ENCODE results near the gene CLEC20A. TPM values are rescaled to one million over a fixed set of nuclear protein-coding genes. Genes with fewer than 3 reads are reported as not detected.

CLEC20A gene
- total RNA-seq, 2 donors from 2014 or later = not detected

GRCh38 chr1:178541379-178541778, 44.6 kb upstream of the CLEC20A start:
- no peaks in the 10 kb centered on the region for H3K36me3 ChIP-seq
- TF ChIP-seq POLR2AphosphoS5 (IDR thresholded peaks at IDR 0.05) (no peak), POLR2A (IDR thresholded peaks at IDR 0.05) (no peak), CTCF (IDR thresholded peaks at IDR 0.05) (no peak)
- no peak overlapping the region for H3K4me3 ChIP-seq
- no peaks in the 10 kb centered on the region for H3K4me1 ChIP-seq (replicated peaks)
- no peak for DNase-seq (ENCODE audit: low spot score)
- no peak overlapping the region for H3K27ac ChIP-seq
- H3K27me3 ChIP-seq (replicated peaks; ENCODE audit: insufficient read depth) = no peaks in the 10 kb centered on the region
- intact Hi-C loops (cut with DNase I) = no loop called here
- no peaks in the 10 kb centered on the region for H3K9me3 ChIP-seq
- WGBS = 83% methylated on average over 5 of the region's 5 CpGs

GRCh38 chr1:178540646-178541045, 43.9 kb upstream of the CLEC20A start:
- 83% methylated on average over 7 of the region's 7 CpGs for WGBS
- no peak overlapping the region for H3K27ac ChIP-seq
- H3K27me3 ChIP-seq (replicated peaks; ENCODE audit: insufficient read depth) = no peaks in the 10 kb centered on the region
- H3K36me3 ChIP-seq = no peaks in the 10 kb centered on the region
- H3K9me3 ChIP-seq = no peaks in the 10 kb centered on the region
- no peak for DNase-seq (ENCODE audit: low spot score)
- no peaks in the 10 kb centered on the region for H3K4me1 ChIP-seq (replicated peaks)
- TF ChIP-seq POLR2AphosphoS5 (IDR thresholded peaks at IDR 0.05) (no peak), POLR2A (IDR thresholded peaks at IDR 0.05) (no peak), CTCF (IDR thresholded peaks at IDR 0.05) (no peak)
- intact Hi-C loops (cut with DNase I) = no loop called here
- H3K4me3 ChIP-seq = no peak overlapping the region

- Histone ChIP-seq H3K27ac (no peak overlapping the region), H3K4me3 (no peak overlapping the region), H3K27me3 (replicated peaks; ENCODE audit: insufficient read depth) (no peaks in the 10 kb centered on the region), H3K4me1 (replicated peaks) (no peaks in the 10 kb centered on the region), H3K9me3 (no peaks in the 10 kb centered on the region), H3K36me3 (no peaks in the 10 kb centered on the region)
- no peak for DNase-seq (ENCODE audit: low spot score)
- intact Hi-C loops (cut with DNase I) = no loop called here
- WGBS = 76% methylated on average over 6 of the region's 6 CpGs
- TF ChIP-seq POLR2AphosphoS5 (IDR thresholded peaks at IDR 0.05) (no peak), CTCF (IDR thresholded peaks at IDR 0.05) (no peak), POLR2A (IDR thresholded peaks at IDR 0.05) (no peak)
These were observed 43.4 kb upstream of the CLEC20A start for GRCh38 chr1:178540204-178540603.

- Histone ChIP-seq H3K4me1 (replicated peaks) (no peaks in the 10 kb centered on the region), H3K36me3 (no peaks in the 10 kb centered on the region), H3K9me3 (no peaks in the 10 kb centered on the region), H3K27me3 (replicated peaks; ENCODE audit: insufficient read depth) (no peaks in the 10 kb centered on the region), H3K27ac (no peak overlapping the region), H3K4me3 (no peak overlapping the region)
- TF ChIP-seq POLR2AphosphoS5 (IDR thresholded peaks at IDR 0.05) (no peak), CTCF (IDR thresholded peaks at IDR 0.05) (no peak), POLR2A (IDR thresholded peaks at IDR 0.05) (no peak)
- intact Hi-C loops (cut with DNase I) = no loop called here
- 90% methylated on average over 7 of the region's 7 CpGs for WGBS
- DNase-seq (ENCODE audit: low spot score) = no peak
These were observed 42.5 kb upstream of the CLEC20A start for GRCh38 chr1:178539291-178539690.

GRCh38 chr1:178538192-178538916, 41.6 kb upstream of the CLEC20A start:
- TF ChIP-seq CTCF (IDR thresholded peaks at IDR 0.05) = no peak
- no peaks in the 10 kb centered on the region for H3K4me1 ChIP-seq (replicated peaks)
- DNase-seq (ENCODE audit: low spot score) = no peak
- intact Hi-C loops (cut with DNase I) = no loop called here
- no peak overlapping the region for H3K4me3 ChIP-seq
- no peaks in the 10 kb centered on the region for H3K36me3 ChIP-seq
- no peak overlapping the region for H3K27ac ChIP-seq
- WGBS = 72% methylated on average over 9 of the region's 9 CpGs
- H3K9me3 ChIP-seq = no peaks in the 10 kb centered on the region
- no peaks in the 10 kb centered on the region for H3K27me3 ChIP-seq (replicated peaks; ENCODE audit: insufficient read depth)

All from prostate gland (tissue), 2 donors.